H1 (cell line): Measurements from ENCODE around the gene VAPB. TPM values are rescaled to one million over a fixed set of nuclear protein-coding genes. Genes with fewer than 3 reads are reported as not detected.

Source experiments
- CHD7 ChIP-seq: fragments of 300-600 bp; sonication (generic); IDR thresholded peaks from 2 replicates; pipeline ENCODE4 v1.7.1; 2012; ENCODE audit warnings: low read length, moderate library complexity, mild to moderate bottlenecking, inconsistent platforms; ENCODE audit not compliant: insufficient replicate concordance
- EZH2 ChIP-seq: fragments of 200-600 bp; sonication (generic); IDR thresholded peaks from 2 replicates; pipeline ENCODE4 v1.7.1; 2012; ENCODE audit warnings: low read depth, mild to moderate bottlenecking, moderate library complexity, low read length, inconsistent platforms; ENCODE audit not compliant: severe bottlenecking
- HDAC6 ChIP-seq: IDR thresholded peaks from one replicate; pipeline ENCODE4 v1.7.1; 2012; ENCODE audit warnings: low read depth, mild to moderate bottlenecking, inconsistent platforms, low read length, moderate library complexity
- JUN ChIP-seq: IDR thresholded peaks from 2 replicates; pipeline ENCODE4 v1.6.1; 2011; ENCODE audit warnings: low read depth, mild to moderate bottlenecking, improper control_type of control experiment, low read length
- MAFK ChIP-seq: IDR thresholded peaks from 2 replicates; pipeline ENCODE4 v1.6.1; 2012; ENCODE audit warnings: low read depth, mild to moderate bottlenecking, improper control_type of control experiment, low read length
- RFX5 ChIP-seq: IDR thresholded peaks from 2 replicates; pipeline ENCODE4 v1.6.1; 2011; ENCODE audit warnings: low read depth, low read length, improper control_type of control experiment, borderline replicate concordance
- SIN3A ChIP-seq, 2 experiments: IDR thresholded peaks in 1 of 2; conservative IDR thresholded peaks in 1 of 2; 2 replicates each; pipeline ENCODE4 v1.6.1; 2011 to 2012; ENCODE audit warnings: low read length in 2 of 2, improper control_type of control experiment in 1 of 2, low read depth in 1 of 2, mild to moderate bottlenecking in 1 of 2
- TEAD4 ChIP-seq: IDR thresholded peaks from 2 replicates; pipeline ENCODE4 v1.6.1; 2012; ENCODE audit warnings: low read depth, low read length, inconsistent platforms, mixed read lengths
- polyA plus RNA-seq, 7 experiments: library from polyadenylated mRNA; depleted of rRNA in 3 of 7; stranded (reverse) in 5 of 7; unstranded in 2 of 7; fragments of >200 nt in 5 of 7; fragments of 200-250 nt in 2 of 7; gene quantifications; 1 replicate in 5 of 7; 2 replicates in 1 of 7; 4 replicates in 1 of 7; pipeline versions ENCODE4 v1.2.1 to v1.2.3, GENCODE V29; 2011 to 2013; ENCODE audit warnings: missing spikeins in 2 of 7, mixed read lengths in 2 of 7
- total RNA-seq: library from RNA; stranded (reverse); fragmentation: NEBNext Ultra II Directional; extraction: Animal tissue kit (Norgen Biotek cat#: 25700); gene quantifications from 2 replicates; pipeline ENCODE4 v1.2.1, GENCODE V29; 2021

Gene VAPB
- total and polyA plus RNA-seq, 2 of the 8 experiments (the other 6 are each of a cell fraction or from before 2014, with no cell fraction given), result 24.4 to 62.8 TPM

- TF ChIP-seq SIN3A (conservative IDR thresholded peaks at IDR 0.05 in 1 of 2, IDR thresholded peaks at IDR 0.05 in 1 of 2; ENCODE audit: low read depth in 1 of 2, low read length in 2 of 2) (no peak), JUN (no peak), HDAC6 (no peak), TEAD4 (no peak), CHD7 (no peak), RFX5 (no peak), MAFK (no peak), EZH2 (no peak)
Observed at GRCh38 chr20:58342104-58342945, 46.7 kb upstream of the VAPB start (continued).
